Measurements from ENCODE around the gene MT1M.

MT1M gene

GRCh38 chr16:56637814-56638750 lies 5.6 kb downstream of the MT1M start, which contains the start of gene MT1A:
MT1A (plus strand) TSS chr16:56638666; CDS start chr16:56638739, 73 bp downstream.
- TF ChIP-seq, protein P1, sequence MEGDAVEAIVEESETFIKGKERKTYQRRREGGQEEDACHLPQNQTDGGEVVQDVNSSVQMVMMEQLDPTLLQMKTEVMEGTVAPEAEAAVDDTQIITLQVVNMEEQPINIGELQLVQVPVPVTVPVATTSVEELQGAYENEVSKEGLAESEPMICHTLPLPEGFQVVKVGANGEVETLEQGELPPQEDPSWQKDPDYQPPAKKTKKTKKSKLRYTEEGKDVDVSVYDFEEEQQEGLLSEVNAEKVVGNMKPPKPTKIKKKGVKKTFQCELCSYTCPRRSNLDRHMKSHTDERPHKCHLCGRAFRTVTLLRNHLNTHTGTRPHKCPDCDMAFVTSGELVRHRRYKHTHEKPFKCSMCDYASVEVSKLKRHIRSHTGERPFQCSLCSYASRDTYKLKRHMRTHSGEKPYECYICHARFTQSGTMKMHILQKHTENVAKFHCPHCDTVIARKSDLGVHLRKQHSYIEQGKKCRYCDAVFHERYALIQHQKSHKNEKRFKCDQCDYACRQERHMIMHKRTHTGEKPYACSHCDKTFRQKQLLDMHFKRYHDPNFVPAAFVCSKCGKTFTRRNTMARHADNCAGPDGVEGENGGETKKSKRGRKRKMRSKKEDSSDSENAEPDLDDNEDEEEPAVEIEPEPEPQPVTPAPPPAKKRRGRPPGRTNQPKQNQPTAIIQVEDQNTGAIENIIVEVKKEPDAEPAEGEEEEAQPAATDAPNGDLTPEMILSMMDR (IDR thresholded peaks at IDR 0.05; ENCODE audit: control extremely low read depth, extremely low read depth, low read depth, missing control alignments), result no peak
- ChIA-PET POLR2A (no interaction called here), CTCF (no interaction called here)
- DNase-seq (ENCODE audit: extremely low spot score), result no peak

GRCh38 chr16:56639045-56639444 lies 6.6 kb downstream of the MT1M start:
- no peak for DNase-seq (ENCODE audit: extremely low spot score)
- CTCF ChIA-PET, result interaction anchor here (1.5 kb wide), 1 partner anchor 63 kb away, joined by 3 read pairs; no protein-coding TSS in a partner anchor
- TF ChIP-seq, protein P1 (IDR thresholded peaks at IDR 0.05; ENCODE audit: control extremely low read depth, extremely low read depth, low read depth, missing control alignments), result no peak
- POLR2A ChIA-PET, result interaction anchor here (0.6 kb wide), 1 partner anchor 63 kb away, joined by 3 read pairs; no protein-coding TSS in a partner anchor

GRCh38 chr16:56640076-56640475 lies 7.6 kb downstream of the MT1M start:
- TF ChIP-seq, protein P1 (IDR thresholded peaks at IDR 0.05; ENCODE audit: control extremely low read depth, extremely low read depth, low read depth, missing control alignments), result no peak
- ChIA-PET CTCF (interaction anchor here (1.5 kb wide), 1 partner anchor 62 kb away, joined by 3 read pairs; no protein-coding TSS in a partner anchor), POLR2A (no interaction called here)
- DNase-seq (ENCODE audit: extremely low spot score), result no peak

DNA sequence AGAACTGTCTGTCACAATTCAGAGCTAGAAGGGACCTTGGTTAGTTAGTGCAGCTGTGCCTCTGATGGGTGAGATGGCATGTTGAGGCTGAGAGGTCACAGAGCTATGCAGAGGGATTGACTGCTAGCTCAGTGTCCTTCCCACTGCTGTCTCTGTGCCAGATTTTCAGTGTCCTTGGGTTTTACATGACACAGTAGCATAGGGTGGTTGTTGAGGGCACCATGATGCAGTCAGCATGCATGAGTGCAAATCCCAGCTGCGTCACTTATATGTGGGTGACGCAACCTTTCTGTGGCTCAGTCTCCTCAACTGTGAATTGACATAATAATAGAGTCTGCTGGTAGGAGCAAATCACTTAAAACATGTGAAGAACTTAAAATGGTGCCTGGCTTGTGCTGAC lies 8.7 kb downstream of the MT1M start:
- ChIA-PET CTCF (no interaction called here), POLR2A (no interaction called here)
- TF ChIP-seq, protein P1 (IDR thresholded peaks at IDR 0.05; ENCODE audit: control extremely low read depth, extremely low read depth, low read depth, missing control alignments), result no peak

GRCh38 chr16:56643080-56643778 lies 10.8 kb downstream of the MT1M start:
- TF ChIP-seq, protein P1 (IDR thresholded peaks at IDR 0.05; ENCODE audit: control extremely low read depth, extremely low read depth, low read depth, missing control alignments), result no peak
- ChIA-PET CTCF (interaction anchor here (1.0 to 2.0 kb wide), 5 partner anchors 15 to 67 kb away, joined by 3 to 7 read pairs (median 3); partner anchors contain the start of gene MT2A), POLR2A (no interaction called here)
- no peak for DNase-seq (ENCODE audit: extremely low spot score)

More for the DNA sequence above, 8.7 kb downstream of the MT1M start:
- DNase-seq (ENCODE audit: extremely low spot score), result no peak

- ChIA-PET POLR2A (no interaction called here), CTCF (interaction anchor here (1.2 to 2.0 kb wide), 3 partner anchors 34 to 67 kb away, joined by 3 to 7 read pairs (median 4); partner anchors contain the start of gene MT2A)
- TF ChIP-seq, protein P1 (IDR thresholded peaks at IDR 0.05; ENCODE audit: control extremely low read depth, extremely low read depth, low read depth, missing control alignments), result no peak
- DNase-seq (ENCODE audit: extremely low spot score), result no peak
Observed at GRCh38 chr16:56643833-56644232, 11.4 kb downstream of the MT1M start.
